Bone marrow (tissue), 2 donors: ENCODE results near the gene ELMO1.

Experiments used
- DNase-seq, 2 donors: peaks; one replicate each; lab custom pipeline; 2025; lab: John Stamatoyannopoulos, UW

ELMO1 gene

GRCh38 chr7:37311355-37311754 lies 137.3 kb downstream of the ELMO1 start:
- peak in 1 of 2 donors; percentile 30 for DNase-seq

GRCh38 chr7:37310327-37311080 lies 138.2 kb downstream of the ELMO1 start:
- peak in 1 of 2 donors; percentile 59 for DNase-seq

GRCh38 chr7:37309493-37309892 lies 139.2 kb downstream of the ELMO1 start:
- DNase-seq, result no peak

- no peak for DNase-seq
These were observed 143.7 kb downstream of the ELMO1 start for GRCh38 chr7:37304921-37305320.

- no peak for DNase-seq
These were observed 151.1 kb downstream of the ELMO1 start for GRCh38 chr7:37297546-37297945.

GRCh38 chr7:37295401-37295800 lies 153.3 kb downstream of the ELMO1 start:
- DNase-seq, result no peak

GRCh38 chr7:37290731-37291130 lies 157.9 kb downstream of the ELMO1 start:
- DNase-seq, result no peak

- DNase-seq, result no peak
These were observed 158.9 kb downstream of the ELMO1 start for GRCh38 chr7:37289781-37290180.

- DNase-seq, result no peak
These were observed 159.3 kb downstream of the ELMO1 start for GRCh38 chr7:37289367-37289766.

- DNase-seq, result no peak
These were observed 161.4 kb downstream of the ELMO1 start for GRCh38 chr7:37287131-37287855.

GRCh38 chr7:37286454-37286832 lies 162.2 kb downstream of the ELMO1 start:
- no peak for DNase-seq

- no peak for DNase-seq
These were observed 162.8 kb downstream of the ELMO1 start for GRCh38 chr7:37285706-37286453.

- DNase-seq, result peak in 1 of 2 donors; percentile 6
These were observed 163.8 kb downstream of the ELMO1 start for GRCh38 chr7:37284805-37285231.

- DNase-seq, result no peak
These were observed 164.4 kb downstream of the ELMO1 start for GRCh38 chr7:37284285-37284684.

GRCh38 chr7:37283716-37284115 lies 164.9 kb downstream of the ELMO1 start:
- DNase-seq, result no peak

GRCh38 chr7:37282927-37283326 lies 165.7 kb downstream of the ELMO1 start:
- no peak for DNase-seq

- no peak for DNase-seq
These were observed 166.6 kb downstream of the ELMO1 start for GRCh38 chr7:37282093-37282444.

- DNase-seq, result no peak
These were observed 167.1 kb downstream of the ELMO1 start for GRCh38 chr7:37281368-37282092.

- DNase-seq, result no peak
These were observed 171.2 kb downstream of the ELMO1 start for GRCh38 chr7:37277513-37277912.

- no peak for DNase-seq
These were observed 173.5 kb downstream of the ELMO1 start for GRCh38 chr7:37275078-37275710.

GRCh38 chr7:37273891-37274290 lies 174.8 kb downstream of the ELMO1 start:
- DNase-seq, result no peak
